ENCODE measurements around the gene ATP8B1. TPM values are rescaled to one million over a fixed set of nuclear protein-coding genes. Genes with fewer than 3 reads are reported as not detected.

ATP8B1 gene
- total and polyA plus RNA-seq, 4 donors, result 3.9 to 22.0 (median 5.7) TPM

DNA sequence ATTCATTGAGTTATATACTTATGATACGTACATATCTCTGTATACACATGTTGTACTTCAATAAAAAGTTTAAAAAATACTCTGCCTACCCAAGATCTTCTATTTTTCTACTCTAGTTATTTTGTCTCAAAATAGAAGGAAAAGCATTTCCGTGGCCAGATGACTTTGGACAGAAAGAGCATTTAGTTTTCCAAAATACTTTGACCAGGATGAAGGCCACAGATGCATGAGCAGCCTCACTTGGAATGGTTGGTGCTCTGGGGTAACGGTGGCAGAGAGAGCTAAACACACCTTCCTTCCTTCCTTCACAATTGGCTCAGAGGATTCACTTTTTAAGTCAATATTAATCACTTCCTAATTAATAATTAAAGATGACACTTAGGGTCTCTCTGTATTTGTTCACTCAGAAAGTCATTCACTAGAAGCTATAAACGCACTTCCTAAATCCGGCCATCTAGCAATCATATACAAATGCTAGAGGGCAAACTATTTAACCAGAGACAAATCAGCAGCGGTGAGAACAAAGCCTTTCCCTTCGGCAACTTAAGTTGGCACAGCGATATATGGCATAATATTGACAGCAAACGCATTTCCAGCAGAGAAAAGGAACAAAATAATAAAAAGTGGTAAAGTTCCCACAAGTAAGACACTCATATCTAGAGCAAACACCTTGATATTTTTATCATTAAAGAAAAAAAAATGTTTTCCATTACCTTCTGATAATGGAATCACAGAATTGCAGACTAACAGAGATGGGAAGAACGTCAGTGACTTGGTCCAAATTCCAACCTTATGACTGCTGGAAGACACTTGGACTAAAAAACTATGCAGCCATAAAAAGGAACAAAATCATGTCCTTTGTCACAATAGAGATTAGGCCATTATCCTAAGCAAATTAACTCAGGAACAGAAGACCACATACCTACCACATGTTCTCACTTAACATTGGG, 125.6 kb downstream of the ATP8B1 start:
- peaks cover 0 to 5% (median under 1%) of the 10 kb centered on the region in 4 donors for H3K36me3 ChIP-seq (ENCODE audit: control insufficient read depth in 4 of 4, insufficient read depth in 3 of 4, low read depth in 1 of 4, low read length in 3 of 4)
- peaks cover 0 to 2% (median 0%) of the 10 kb centered on the region in 4 donors for H3K9me3 ChIP-seq (ENCODE audit: control insufficient read depth in 4 of 4, low read length in 3 of 4)
- H3K27ac ChIP-seq (ENCODE audit: low read depth in 1 of 2, low read length in 2 of 2), result no peak overlapping the region
- TF ChIP-seq HNF4A (conservative IDR thresholded peaks at IDR 0.05) (no peak), NR2F2 (IDR thresholded peaks at IDR 0.05) (no peak), HNF4G (IDR thresholded peaks at IDR 0.05) (no peak), SP1 (IDR thresholded peaks at IDR 0.05) (no peak), MAX (IDR thresholded peaks at IDR 0.05) (no peak), TAF1 (conservative IDR thresholded peaks at IDR 0.05) (no peak), FOXA1 (IDR thresholded peaks at IDR 0.05) (no peak), FOXA2 (IDR thresholded peaks at IDR 0.05) (no peak), EGR1 (IDR thresholded peaks at IDR 0.05; ENCODE audit: low read depth in 2 of 2) (no peak)
- TF ChIP-seq, protein P1, sequence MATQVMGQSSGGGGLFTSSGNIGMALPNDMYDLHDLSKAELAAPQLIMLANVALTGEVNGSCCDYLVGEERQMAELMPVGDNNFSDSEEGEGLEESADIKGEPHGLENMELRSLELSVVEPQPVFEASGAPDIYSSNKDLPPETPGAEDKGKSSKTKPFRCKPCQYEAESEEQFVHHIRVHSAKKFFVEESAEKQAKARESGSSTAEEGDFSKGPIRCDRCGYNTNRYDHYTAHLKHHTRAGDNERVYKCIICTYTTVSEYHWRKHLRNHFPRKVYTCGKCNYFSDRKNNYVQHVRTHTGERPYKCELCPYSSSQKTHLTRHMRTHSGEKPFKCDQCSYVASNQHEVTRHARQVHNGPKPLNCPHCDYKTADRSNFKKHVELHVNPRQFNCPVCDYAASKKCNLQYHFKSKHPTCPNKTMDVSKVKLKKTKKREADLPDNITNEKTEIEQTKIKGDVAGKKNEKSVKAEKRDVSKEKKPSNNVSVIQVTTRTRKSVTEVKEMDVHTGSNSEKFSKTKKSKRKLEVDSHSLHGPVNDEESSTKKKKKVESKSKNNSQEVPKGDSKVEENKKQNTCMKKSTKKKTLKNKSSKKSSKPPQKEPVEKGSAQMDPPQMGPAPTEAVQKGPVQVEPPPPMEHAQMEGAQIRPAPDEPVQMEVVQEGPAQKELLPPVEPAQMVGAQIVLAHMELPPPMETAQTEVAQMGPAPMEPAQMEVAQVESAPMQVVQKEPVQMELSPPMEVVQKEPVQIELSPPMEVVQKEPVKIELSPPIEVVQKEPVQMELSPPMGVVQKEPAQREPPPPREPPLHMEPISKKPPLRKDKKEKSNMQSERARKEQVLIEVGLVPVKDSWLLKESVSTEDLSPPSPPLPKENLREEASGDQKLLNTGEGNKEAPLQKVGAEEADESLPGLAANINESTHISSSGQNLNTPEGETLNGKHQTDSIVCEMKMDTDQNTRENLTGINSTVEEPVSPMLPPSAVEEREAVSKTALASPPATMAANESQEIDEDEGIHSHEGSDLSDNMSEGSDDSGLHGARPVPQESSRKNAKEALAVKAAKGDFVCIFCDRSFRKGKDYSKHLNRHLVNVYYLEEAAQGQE (IDR thresholded peaks at IDR 0.05), result no peak
- TF ChIP-seq, protein P2, sequence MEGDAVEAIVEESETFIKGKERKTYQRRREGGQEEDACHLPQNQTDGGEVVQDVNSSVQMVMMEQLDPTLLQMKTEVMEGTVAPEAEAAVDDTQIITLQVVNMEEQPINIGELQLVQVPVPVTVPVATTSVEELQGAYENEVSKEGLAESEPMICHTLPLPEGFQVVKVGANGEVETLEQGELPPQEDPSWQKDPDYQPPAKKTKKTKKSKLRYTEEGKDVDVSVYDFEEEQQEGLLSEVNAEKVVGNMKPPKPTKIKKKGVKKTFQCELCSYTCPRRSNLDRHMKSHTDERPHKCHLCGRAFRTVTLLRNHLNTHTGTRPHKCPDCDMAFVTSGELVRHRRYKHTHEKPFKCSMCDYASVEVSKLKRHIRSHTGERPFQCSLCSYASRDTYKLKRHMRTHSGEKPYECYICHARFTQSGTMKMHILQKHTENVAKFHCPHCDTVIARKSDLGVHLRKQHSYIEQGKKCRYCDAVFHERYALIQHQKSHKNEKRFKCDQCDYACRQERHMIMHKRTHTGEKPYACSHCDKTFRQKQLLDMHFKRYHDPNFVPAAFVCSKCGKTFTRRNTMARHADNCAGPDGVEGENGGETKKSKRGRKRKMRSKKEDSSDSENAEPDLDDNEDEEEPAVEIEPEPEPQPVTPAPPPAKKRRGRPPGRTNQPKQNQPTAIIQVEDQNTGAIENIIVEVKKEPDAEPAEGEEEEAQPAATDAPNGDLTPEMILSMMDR (IDR thresholded peaks at IDR 0.05; ENCODE audit: low read depth, low read length, missing input control), result no peak
- TF ChIP-seq, protein P3, sequence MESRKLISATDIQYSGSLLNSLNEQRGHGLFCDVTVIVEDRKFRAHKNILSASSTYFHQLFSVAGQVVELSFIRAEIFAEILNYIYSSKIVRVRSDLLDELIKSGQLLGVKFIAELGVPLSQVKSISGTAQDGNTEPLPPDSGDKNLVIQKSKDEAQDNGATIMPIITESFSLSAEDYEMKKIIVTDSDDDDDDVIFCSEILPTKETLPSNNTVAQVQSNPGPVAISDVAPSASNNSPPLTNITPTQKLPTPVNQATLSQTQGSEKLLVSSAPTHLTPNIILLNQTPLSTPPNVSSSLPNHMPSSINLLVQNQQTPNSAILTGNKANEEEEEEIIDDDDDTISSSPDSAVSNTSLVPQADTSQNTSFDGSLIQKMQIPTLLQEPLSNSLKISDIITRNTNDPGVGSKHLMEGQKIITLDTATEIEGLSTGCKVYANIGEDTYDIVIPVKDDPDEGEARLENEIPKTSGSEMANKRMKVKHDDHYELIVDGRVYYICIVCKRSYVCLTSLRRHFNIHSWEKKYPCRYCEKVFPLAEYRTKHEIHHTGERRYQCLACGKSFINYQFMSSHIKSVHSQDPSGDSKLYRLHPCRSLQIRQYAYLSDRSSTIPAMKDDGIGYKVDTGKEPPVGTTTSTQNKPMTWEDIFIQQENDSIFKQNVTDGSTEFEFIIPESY (IDR thresholded peaks at IDR 0.05), result no peak
- H3K27me3 ChIP-seq (ENCODE audit: control insufficient read depth in 4 of 4, insufficient read depth in 4 of 4, low read length in 3 of 4), result no peaks in the 10 kb centered on the region
- no peaks in the 10 kb centered on the region for H3K4me1 ChIP-seq (ENCODE audit: control insufficient read depth in 4 of 4, insufficient read depth in 4 of 4, low read length in 3 of 4)
- 93% methylated on average over 10 of the region's 10 CpGs for WGBS
- no peak overlapping the region for H3K9ac ChIP-seq (ENCODE audit: low read depth in 1 of 2, low read length in 2 of 2)
- DNase-seq (ENCODE audit: low spot score), result no peak
- no peak overlapping the region for H3K4me3 ChIP-seq (ENCODE audit: low read depth in 1 of 3, low read length in 3 of 3)

DNA sequence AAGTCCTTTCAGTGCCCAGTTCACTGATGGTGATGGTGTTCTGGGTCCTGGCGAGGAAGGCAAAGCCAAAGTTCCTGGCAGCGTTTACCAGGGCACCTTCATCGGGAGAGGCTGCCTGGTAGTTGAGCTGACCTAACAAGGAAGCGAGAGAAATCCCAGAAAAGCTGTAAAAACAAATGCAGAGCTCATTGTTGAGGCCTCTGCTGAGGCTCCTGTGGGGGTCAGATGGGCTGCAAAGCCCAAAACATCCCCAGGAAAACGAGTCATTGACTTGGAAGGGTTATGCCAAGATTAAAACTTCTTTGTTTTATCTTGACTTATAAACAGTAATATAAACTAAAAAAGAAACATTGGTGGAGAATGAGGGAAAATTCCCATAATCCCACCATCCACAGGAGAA, 128.2 kb downstream of the ATP8B1 start:
- Histone ChIP-seq H3K27me3 (ENCODE audit: control insufficient read depth in 4 of 4, insufficient read depth in 4 of 4, low read length in 3 of 4) (no peaks in the 10 kb centered on the region), H3K9me3 (ENCODE audit: control insufficient read depth in 4 of 4, low read length in 3 of 4) (peaks cover 0 to 2% (median 0%) of the 10 kb centered on the region in 4 donors), H3K36me3 (ENCODE audit: control insufficient read depth in 4 of 4, insufficient read depth in 3 of 4, low read depth in 1 of 4, low read length in 3 of 4) (peaks cover 0 to 5% (median 2%) of the 10 kb centered on the region in 4 donors), H3K4me3 (ENCODE audit: low read depth in 1 of 3, low read length in 3 of 3) (no peak overlapping the region), H3K27ac (ENCODE audit: low read depth in 1 of 2, low read length in 2 of 2) (no peak overlapping the region), H3K4me1 (ENCODE audit: control insufficient read depth in 4 of 4, insufficient read depth in 4 of 4, low read length in 3 of 4) (no peaks in the 10 kb centered on the region), H3K9ac (ENCODE audit: low read depth in 1 of 2, low read length in 2 of 2) (no peak overlapping the region)
- DNase-seq (ENCODE audit: low spot score), result no peak
- 90% methylated on average over 5 of the region's 5 CpGs for whole genome bisulfite sequencing
- no peak for TF ChIP-seq GABPA (IDR thresholded peaks at IDR 0.05 in 1 of 2, conservative IDR thresholded peaks at IDR 0.05 in 1 of 2)
- TF ChIP-seq, protein P3 (IDR thresholded peaks at IDR 0.05), result no peak
- no peak for TF ChIP-seq FOXA1 (IDR thresholded peaks at IDR 0.05)
- no peak for TF ChIP-seq SP1 (IDR thresholded peaks at IDR 0.05)
- TF ChIP-seq ATF3 (IDR thresholded peaks at IDR 0.05), result no peak
- TF ChIP-seq, protein P1 (IDR thresholded peaks at IDR 0.05), result no peak
- TF ChIP-seq EGR1 (IDR thresholded peaks at IDR 0.05; ENCODE audit: low read depth in 2 of 2), result no peak
- no peak for TF ChIP-seq RXRA (IDR thresholded peaks at IDR 0.05)
- TF ChIP-seq HNF4A (conservative IDR thresholded peaks at IDR 0.05), result no peak

All from liver (tissue), 9 donors.